ENCODE results near the gene CNDP1.

Gene CNDP1

DNA sequence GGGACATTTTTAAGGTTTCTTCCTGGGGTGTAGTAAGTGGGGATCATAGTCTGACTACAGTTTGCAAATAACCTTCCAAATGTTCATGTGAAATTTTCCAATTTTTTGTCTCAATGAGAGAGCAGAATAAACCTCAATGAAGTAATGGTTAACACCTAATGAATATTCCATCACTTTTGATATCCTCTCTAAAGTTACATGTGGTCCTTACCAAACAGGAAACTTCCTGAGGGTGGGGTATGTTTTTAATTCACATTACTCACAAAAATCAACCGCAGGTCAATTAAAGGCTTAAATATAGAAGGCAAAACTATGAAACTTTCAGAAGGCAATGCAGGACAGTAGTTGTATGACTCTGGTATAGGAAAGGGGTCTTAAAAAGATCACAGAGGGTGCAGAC is 76.6 kb downstream of the CNDP1 start:
- no peak overlapping the region for H3K4me3 ChIP-seq (ENCODE audit: low read length)
- no peak for TF ChIP-seq ZNF274 (IDR thresholded peaks at IDR 0.05; ENCODE audit: low read depth, low read length)

- H3K4me3 ChIP-seq (ENCODE audit: low read length): no peak overlapping the region
- TF ChIP-seq ZNF274 (IDR thresholded peaks at IDR 0.05; ENCODE audit: low read depth, low read length): no peak
Measured at GRCh38 chr18:74611765-74612164, 77.5 kb downstream of the CNDP1 start.

GRCh38 chr18:74613381-74613780 is 79.1 kb downstream of the CNDP1 start:
- no peak overlapping the region for H3K4me3 ChIP-seq (ENCODE audit: low read length)
- no peak for TF ChIP-seq ZNF274 (IDR thresholded peaks at IDR 0.05; ENCODE audit: low read depth, low read length)

DNA sequence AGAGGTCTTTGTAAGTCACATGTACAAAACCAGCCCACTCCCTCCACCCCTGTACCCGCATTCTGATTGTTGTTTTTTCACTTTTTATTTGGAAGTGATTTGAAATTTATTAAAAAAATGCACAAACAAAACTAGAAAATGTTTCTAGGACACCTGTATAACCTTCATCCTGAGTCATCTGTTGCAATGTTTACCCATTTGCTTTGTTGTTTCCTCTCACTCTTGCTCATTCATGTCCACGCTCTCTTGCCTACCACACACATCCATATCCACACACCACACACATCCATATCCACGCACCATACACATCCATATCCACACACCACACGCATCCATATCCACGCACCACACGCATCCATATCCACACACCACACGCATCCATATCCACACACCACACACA is 82.2 kb downstream of the CNDP1 start:
- no peak for TF ChIP-seq ZNF274 (IDR thresholded peaks at IDR 0.05; ENCODE audit: low read depth, low read length)
- H3K4me3 ChIP-seq (ENCODE audit: low read length): no peak overlapping the region

- no peak for TF ChIP-seq ZNF274 (IDR thresholded peaks at IDR 0.05; ENCODE audit: low read depth, low read length)
- H3K4me3 ChIP-seq (ENCODE audit: low read length): no peak overlapping the region
Measured at GRCh38 chr18:74617486-74617885, 83.2 kb downstream of the CNDP1 start.

DNA sequence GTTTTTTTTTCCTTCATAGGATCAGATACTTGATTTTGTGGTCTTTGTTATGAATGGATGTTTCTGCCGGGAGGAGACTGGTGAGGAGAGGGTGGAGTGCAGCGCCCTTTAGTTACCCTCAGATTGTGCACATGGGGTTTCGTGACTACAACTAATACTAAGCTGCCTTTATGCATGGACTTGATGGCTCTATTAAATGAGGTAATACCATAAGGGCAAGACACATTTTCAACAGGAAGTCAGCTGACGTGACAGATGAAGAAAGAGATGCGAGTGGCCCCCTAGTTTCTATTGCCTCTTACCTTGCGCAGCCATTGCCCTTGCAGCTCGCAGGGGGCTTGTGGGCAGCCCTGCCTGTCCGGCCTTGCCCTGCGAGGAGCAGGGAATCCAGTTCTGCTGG is 87.8 kb downstream of the CNDP1 start:
- no peak for TF ChIP-seq ZNF274 (IDR thresholded peaks at IDR 0.05; ENCODE audit: low read depth, low read length)
- no peak overlapping the region for H3K4me3 ChIP-seq (ENCODE audit: low read length)

- no peak for TF ChIP-seq ZNF274 (IDR thresholded peaks at IDR 0.05; ENCODE audit: low read depth, low read length)
Measured at GRCh38 chr18:74623047-74623816, 88.9 kb downstream of the CNDP1 start.

DNA sequence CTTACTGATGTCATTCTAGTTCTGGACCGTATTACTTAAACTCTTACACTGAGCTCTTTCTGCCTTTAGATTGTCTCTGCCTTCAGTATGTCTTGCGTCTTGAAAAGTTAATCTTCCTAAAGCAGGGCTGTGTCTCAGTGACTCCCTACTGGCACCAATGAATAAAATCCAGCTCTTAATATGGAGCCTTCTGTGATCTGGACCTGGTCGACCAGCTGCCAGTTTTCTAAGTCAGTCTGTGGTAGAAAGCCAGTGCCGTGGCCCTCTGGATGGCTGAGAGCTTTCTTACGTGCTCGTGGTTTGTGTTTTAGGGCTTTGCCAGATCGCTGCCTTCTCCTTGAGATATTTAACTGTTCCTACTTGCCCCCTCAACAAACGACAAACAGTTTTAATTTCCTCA is 90.2 kb downstream of the CNDP1 start:
- TF ChIP-seq ZNF274 (IDR thresholded peaks at IDR 0.05; ENCODE audit: low read depth, low read length): no peak
- H3K4me3 ChIP-seq (ENCODE audit: low read length): no peak overlapping the region

More at GRCh38 chr18:74623047-74623816, 88.9 kb downstream of the CNDP1 start:
- no peak overlapping the region for H3K4me3 ChIP-seq (ENCODE audit: low read length)

- H3K4me3 ChIP-seq (ENCODE audit: low read length): no peak overlapping the region
- TF ChIP-seq ZNF274 (IDR thresholded peaks at IDR 0.05; ENCODE audit: low read depth, low read length): no peak
Measured at GRCh38 chr18:74625157-74625556, 90.9 kb downstream of the CNDP1 start.

DNA sequence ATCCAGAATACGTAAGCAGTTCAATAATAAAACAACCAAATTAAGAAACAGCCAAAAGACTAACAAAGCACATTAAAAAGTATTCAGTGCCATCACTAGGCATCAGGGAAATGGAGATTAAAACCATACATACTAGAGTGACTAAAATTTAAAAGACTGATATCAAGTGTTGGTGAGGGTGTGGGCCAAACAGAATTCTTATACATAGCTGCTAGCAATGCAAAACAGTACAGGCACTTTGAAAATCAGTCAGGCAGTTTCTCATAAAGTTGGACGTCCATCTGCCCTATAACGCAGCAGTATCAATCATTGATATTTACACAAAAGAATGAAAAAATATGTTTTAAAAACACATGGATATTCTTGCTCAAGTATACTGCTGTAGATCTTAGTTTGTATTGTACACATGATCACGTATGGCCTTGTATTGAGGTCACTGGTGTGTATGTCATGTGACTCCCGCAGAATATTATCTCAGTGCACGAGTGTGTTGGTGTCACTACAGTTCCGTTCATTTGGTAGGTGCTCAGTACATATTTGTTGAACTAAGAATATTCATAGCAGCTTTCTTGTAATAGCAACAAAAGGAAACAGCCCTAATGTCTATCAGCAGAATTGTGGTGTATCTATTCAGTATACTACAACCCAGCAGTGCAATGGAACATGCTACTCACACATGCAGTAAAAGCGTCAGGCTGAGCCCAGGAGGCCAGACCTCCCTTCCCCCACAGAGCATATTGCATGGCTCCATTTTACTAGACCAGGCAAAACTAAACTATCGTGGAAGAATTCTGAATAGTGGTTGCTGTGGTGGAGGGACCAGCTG is 92.0 kb downstream of the CNDP1 start:
- no peak for TF ChIP-seq ZNF274 (IDR thresholded peaks at IDR 0.05; ENCODE audit: low read depth, low read length)
- H3K4me3 ChIP-seq (ENCODE audit: low read length): no peak overlapping the region

DNA sequence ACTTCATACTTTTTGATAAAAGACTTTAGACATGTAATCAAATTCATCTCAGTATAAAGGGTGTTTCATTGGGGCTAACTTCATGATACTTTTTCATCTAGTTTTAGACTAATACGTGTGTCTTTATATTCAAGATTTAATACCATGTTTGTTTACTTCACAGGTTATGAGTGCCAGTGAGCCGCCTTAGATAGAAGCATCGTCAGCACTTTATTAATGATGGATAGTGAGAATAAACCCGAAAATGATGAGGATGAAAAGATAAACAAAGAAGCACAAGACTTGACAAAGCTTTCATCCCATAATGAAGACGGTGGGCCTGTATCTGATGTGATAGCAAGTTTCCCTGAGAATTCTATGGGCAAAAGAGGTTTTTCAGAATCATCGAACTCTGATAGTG is 96.5 kb downstream of the CNDP1 start:
- no peak for TF ChIP-seq ZNF274 (IDR thresholded peaks at IDR 0.05; ENCODE audit: low read depth, low read length)
- no peak overlapping the region for H3K4me3 ChIP-seq (ENCODE audit: low read length)

GRCh38 chr18:74631212-74631611 is 96.9 kb downstream of the CNDP1 start:
- H3K4me3 ChIP-seq (ENCODE audit: low read length): no peak overlapping the region
- TF ChIP-seq ZNF274 (IDR thresholded peaks at IDR 0.05; ENCODE audit: low read depth, low read length): no peak

- H3K4me3 ChIP-seq (ENCODE audit: low read length): no peak overlapping the region
- no peak for TF ChIP-seq ZNF274 (IDR thresholded peaks at IDR 0.05; ENCODE audit: low read depth, low read length)
Measured at GRCh38 chr18:74631623-74632350, 97.5 kb downstream of the CNDP1 start.

DNA sequence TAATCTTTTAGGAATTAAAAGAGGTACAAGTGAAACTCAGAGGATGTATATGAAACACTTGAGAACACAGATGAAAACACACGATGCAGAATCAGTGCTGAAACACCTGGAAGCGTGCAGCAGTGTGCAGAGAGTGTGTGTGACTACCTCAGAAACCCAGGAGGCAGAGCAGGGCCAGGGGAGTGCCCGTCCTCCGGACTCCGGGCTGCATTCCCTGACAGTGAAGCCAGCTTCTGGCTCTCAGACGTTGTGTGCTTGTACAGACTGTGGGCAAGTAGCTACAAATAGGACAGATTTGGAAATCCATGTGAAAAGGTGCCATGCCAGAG is 98.0 kb downstream of the CNDP1 start:
- TF ChIP-seq ZNF274 (IDR thresholded peaks at IDR 0.05; ENCODE audit: low read depth, low read length): no peak

DNA sequence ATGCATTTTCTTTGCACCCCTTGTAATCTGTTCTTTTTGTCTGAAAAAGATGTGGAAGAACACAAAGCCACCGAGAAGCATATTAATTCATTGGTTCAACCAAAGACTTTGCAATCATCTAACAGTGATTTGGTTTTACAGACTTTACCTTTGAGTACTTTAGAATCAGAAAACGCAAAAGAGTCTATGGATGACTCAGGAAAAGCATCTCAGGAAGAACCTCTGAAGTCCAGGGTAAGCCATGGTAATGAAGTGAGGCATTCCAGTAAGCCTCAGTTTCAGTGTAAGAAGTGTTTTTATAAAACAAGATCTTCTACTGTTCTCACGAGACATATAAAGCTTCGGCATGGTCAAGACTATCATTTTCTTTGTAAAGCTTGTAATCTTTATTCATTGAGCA is 98.6 kb downstream of the CNDP1 start:
- no peak for TF ChIP-seq ZNF274 (IDR thresholded peaks at IDR 0.05; ENCODE audit: low read depth, low read length)
- no peak overlapping the region for H3K4me3 ChIP-seq (ENCODE audit: low read length)

More for the DNA sequence above, 98.0 kb downstream of the CNDP1 start:
- no peak overlapping the region for H3K4me3 ChIP-seq (ENCODE audit: low read length)

Measured in GM08714 (cell line).